HG03196 (cell line): Measurements from ENCODE around the gene USP16.

Experiments used
- ATAC-seq: cut with Tn5 transposase; IDR thresholded peaks from one replicate; pipeline ENCODE4 v1.9.1; 2021; ENCODE audit not compliant: unreplicated experiment

Gene USP16

DNA sequence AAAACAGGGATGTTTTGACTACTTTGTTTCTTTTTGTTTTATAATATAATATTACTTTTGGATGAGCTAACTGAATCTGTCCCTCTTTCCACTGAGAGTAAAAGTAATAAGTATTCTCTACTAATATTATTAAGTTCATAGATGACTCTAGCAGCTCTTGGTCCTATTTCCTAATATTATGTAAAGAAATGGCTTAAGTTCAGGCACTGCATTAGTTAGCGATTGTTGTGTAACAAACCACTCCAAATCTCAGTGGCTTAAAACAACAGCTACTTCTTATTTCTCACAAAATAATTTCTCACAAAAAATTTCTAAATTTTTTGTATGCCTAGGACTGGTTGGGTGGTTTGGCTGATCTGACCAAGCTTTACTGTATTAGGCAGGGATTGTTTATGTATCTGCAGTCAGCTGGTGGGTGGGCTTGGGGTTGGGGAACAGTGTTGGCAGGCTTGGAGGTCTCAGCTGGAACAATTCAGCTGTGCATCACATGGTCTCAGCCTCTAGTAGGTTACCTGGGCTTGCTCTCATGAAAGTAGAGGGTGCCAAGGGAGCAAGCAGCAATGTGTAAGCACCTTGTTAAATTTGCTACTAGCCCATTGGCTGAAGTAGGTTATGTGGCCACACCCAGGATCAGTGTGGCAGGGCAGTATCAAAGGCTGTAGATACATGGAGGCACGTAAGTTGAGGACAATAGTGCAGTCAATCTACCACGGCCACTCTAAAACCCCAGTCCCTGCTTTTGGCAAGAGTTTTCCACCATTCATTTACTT lies 57.8 kb downstream of the USP16 start:
- no peak for ATAC-seq

DNA sequence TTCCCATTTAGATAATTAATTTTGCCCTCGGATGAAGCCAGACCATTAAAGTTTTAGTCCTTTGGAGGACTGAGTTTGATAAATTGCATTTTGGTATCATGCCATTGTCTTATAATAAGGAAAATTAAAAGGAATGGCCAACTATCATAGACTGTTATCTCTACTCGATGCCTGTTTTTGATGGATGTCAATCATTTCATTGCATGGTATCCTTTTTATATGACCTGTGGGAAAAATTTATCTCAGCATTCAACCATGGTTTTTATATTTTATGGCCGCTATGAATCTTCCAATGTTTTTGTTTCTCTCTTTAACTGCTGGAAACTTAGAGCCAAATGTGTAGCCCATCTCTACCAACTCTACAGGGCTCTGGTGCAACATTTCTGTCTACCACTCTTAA lies 58.8 kb downstream of the USP16 start:
- no peak for ATAC-seq

GRCh38 chr21:29084372-29084771 lies 59.9 kb downstream of the USP16 start:
- no peak for ATAC-seq

GRCh38 chr21:29085106-29085752 lies 60.8 kb downstream of the USP16 start:
- ATAC-seq: no peak

DNA sequence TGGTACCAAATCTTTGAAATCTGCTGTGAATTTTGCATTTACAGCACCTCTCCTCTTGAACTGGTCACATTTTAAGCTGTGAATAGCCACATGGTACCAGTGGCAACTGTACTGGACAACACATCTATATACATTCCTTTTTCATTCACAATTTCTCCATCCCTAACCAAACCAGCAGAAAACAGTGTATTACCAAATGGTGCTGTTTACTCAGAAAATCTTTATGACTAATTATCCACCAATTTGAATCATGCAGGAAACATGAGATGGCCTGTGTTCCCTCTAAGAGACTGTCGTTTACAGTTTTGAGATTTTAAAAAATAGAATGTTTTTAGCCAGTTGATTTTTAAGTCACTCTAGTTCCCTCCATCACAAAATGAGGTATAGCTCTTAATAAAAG lies 66.6 kb downstream of the USP16 start:
- ATAC-seq: no peak

GRCh38 chr21:29092102-29092959 lies 67.9 kb downstream of the USP16 start:
- no peak for ATAC-seq

DNA sequence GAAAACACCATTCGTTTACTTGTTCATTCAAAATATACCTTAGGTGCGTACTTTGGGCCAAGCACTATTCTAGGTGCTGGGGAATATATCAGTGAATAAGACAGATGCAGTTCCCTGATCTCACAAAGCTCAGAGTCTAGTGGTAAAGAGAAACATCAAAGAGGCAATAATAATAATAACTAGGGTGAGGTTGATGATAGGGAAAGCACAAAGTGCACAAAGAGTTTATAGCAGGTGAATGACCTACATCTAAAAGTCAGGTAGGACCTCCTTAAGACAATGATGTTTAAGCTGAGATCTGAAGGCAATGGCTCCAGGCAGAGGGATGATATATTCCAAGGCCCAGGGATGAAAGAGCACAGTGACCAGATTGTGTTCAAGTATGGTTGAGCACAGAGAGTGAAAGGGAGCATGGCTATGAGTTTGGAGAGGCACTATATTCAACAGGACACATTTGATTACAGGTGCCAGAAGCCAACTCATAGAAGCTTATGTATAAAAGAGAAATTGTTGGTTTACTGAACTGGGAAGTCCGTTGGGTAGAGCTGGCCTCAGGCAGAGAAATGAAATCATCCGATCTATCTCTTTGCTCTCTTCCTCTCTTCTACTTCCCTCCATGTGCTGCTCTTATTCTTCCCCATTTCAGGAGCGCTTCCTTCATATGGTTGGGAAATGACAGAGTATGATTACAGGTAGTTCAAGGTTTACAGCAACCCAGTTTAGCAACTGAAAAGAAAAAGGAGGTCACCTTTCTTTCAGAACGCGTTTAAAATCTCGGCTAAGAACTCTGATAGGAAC lies 71.9 kb downstream of the USP16 start:
- ATAC-seq: no peak

DNA sequence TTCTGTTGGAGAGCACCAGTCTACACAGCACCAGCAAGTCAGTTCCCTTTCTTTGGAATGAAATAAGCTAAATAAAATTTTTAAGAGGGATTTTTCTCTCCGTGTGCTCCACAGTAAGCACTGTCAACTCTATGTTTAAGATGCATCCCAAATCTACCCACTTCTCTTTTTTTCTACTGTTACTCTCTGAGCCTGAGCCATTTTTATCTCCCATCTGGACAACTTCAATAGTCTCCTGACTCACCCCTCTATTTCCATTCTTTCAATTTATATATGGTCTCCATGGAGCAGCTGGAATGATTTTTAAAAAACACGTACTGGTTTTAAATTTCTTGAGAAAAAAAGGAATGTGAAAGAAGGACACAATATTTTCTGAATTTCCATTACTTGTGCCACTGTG lies 73.7 kb downstream of the USP16 start:
- no peak for ATAC-seq

DNA sequence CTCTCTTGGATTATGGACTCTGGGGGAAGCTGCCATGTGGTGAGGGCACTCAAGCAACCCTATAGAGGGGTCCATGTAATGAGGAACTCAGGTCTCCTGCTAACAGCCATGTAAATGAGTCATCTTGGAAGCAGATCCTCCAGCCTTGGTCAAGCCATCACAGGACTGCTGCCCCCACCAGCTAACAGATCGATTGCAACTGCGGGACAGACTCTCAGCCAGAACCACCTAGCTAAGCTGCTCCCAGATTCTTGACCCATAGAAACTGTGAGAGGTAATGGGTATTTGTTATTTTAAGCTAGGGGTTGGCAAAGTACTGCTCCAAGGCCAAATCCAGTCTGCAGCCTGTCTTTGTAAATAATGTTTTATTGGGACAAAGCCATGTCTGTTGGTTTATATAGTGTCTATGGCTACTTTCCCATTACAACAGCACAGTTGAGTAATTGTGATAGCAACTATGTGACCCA lies 78.4 kb downstream of the USP16 start:
- no peak for ATAC-seq
